IMR-90 (cell line): Measurements from ENCODE around the gene PGGT1B. TPM values are rescaled to one million over a fixed set of nuclear protein-coding genes. Genes with fewer than 3 reads are reported as not detected.

ENCODE experiments used
- ATAC-seq: fragments of 200-7000 bp; cut with Tn5 transposase; 2 replicates; pipeline ENCODE4 v1.9.1; 2020; ENCODE audit warnings: low read depth, mild to moderate bottlenecking, moderate library complexity
- BruUV-seq: library from RNA; stranded (reverse); fragments of 400-500 nt; replicated peaks from 2 replicates; lab custom pipeline; 2021; lab: Mats Ljungman, UMichigan
- CTCF ChIA-PET: fragments of 300-600 bp; formaldehyde crosslinking; extraction: SDS; loops from one replicate; lab custom pipeline; 2021; ENCODE audit warnings: antibody characterized with exemption; lab: Yijun Ruan, JAX
- POLR2A ChIA-PET: fragments of 300-600 bp; sonication (Branson Sonifier 250); formaldehyde crosslinking; loops from one replicate; lab custom pipeline; 2022; ENCODE audit warnings: antibody characterized with exemption; ENCODE audit not compliant: unreplicated experiment; lab: Charles Lee
- DNase-seq: peaks from one replicate; pipeline ENCODE4 v3.0.0; 2013
- H2AFZ ChIP-seq: replicated peaks from 2 replicates; pipeline ENCODE3; 2013; ENCODE audit warnings: low read length, mild to moderate bottlenecking; ENCODE audit not compliant: poor library complexity
- H2AK5ac ChIP-seq: 2 replicates; pipeline ENCODE4 v1.6.1; 2013; ENCODE audit warnings: low read depth, low read length, inconsistent platforms
- H2AK9ac ChIP-seq: replicated peaks from 2 replicates; pipeline ENCODE3; 2013; ENCODE audit warnings: mild to moderate bottlenecking, low read depth, low read length, moderate library complexity; ENCODE audit not compliant: poor library complexity
- H2BK120ac ChIP-seq: 2 replicates; pipeline ENCODE4 v1.6.1; 2013; ENCODE audit warnings: low read depth, low read length, inconsistent platforms
- H2BK15ac ChIP-seq: 3 replicates; pipeline ENCODE4 v1.6.1; 2013; ENCODE audit warnings: low read depth, low read length, inconsistent platforms
- H2BK20ac ChIP-seq: 2 replicates; pipeline ENCODE4 v1.6.1; 2013; ENCODE audit warnings: low read depth, mild to moderate bottlenecking, inconsistent platforms, low read length, moderate library complexity
- H2BK5ac ChIP-seq: 2 replicates; pipeline ENCODE4 v1.6.1; 2013; ENCODE audit warnings: mild to moderate bottlenecking, low read depth, low read length, inconsistent platforms; ENCODE audit not compliant: poor library complexity, severe bottlenecking
- H3K14ac ChIP-seq: replicated peaks from 2 replicates; pipeline ENCODE4 v1.6.1; 2013; ENCODE audit warnings: low read depth, low read length, inconsistent platforms
- H3K18ac ChIP-seq: 2 replicates; pipeline ENCODE4 v1.6.1; 2013; ENCODE audit warnings: low read depth, low read length, control low read depth
- H3K23ac ChIP-seq: 2 replicates; pipeline ENCODE4 v1.6.1; 2013; ENCODE audit warnings: low read depth, low read length, inconsistent platforms
- H3K27ac ChIP-seq: 2 replicates; pipeline ENCODE4 v1.5.1; 2013; ENCODE audit warnings: mild to moderate bottlenecking, control low read depth, low read length; ENCODE audit not compliant: insufficient read depth
- H3K27me3 ChIP-seq: 2 replicates; pipeline ENCODE4 v1.6.1; 2013; ENCODE audit warnings: low read length; ENCODE audit not compliant: control insufficient read depth, insufficient read depth
- H3K36me3 ChIP-seq: 2 replicates; pipeline ENCODE4 v1.6.1; 2013; ENCODE audit warnings: low read length, mixed read lengths; ENCODE audit not compliant: control insufficient read depth, insufficient read depth
- H3K4ac ChIP-seq: 2 replicates; pipeline ENCODE4 v1.6.1; 2013; ENCODE audit warnings: low read depth, low read length, inconsistent platforms
- H3K4me1 ChIP-seq: 2 replicates; pipeline ENCODE4 v1.6.1; 2013; ENCODE audit warnings: low read length, mixed read lengths; ENCODE audit not compliant: control insufficient read depth, insufficient read depth
- H3K4me2 ChIP-seq: 2 replicates; pipeline ENCODE4 v1.6.1; 2013; ENCODE audit warnings: low read depth, mild to moderate bottlenecking, control low read depth, low read length, moderate library complexity
- H3K4me3 ChIP-seq: 2 replicates; pipeline ENCODE4 v1.5.1; 2013; ENCODE audit warnings: low read depth, mild to moderate bottlenecking, control low read depth, low read length, moderate library complexity; ENCODE audit not compliant: insufficient read depth
- H3K56ac ChIP-seq: 2 replicates; pipeline ENCODE4 v1.6.1; 2013; ENCODE audit warnings: low read length, inconsistent platforms; ENCODE audit not compliant: insufficient read depth; ENCODE audit errors: extremely low read depth
- H3K79me1 ChIP-seq, 2 experiments: 2 replicates each; pipeline ENCODE4 v1.6.1; 2013; ENCODE audit warnings: low read length in 2 of 2, inconsistent platforms in 1 of 2, low read depth in 1 of 2
- H3K9ac ChIP-seq: 2 replicates; pipeline ENCODE4 v1.6.1; 2013; ENCODE audit warnings: low read depth, low read length, control low read depth
- H3K9me1 ChIP-seq: 2 replicates; pipeline ENCODE4 v1.6.1; 2013; ENCODE audit warnings: low read length, inconsistent platforms; ENCODE audit not compliant: insufficient read depth
- H3K9me3 ChIP-seq: 2 replicates; pipeline ENCODE4 v1.6.1; 2013; ENCODE audit warnings: low read length; ENCODE audit not compliant: control insufficient read depth, insufficient read depth
- H4K20me1 ChIP-seq: 2 replicates; pipeline ENCODE4 v1.6.1; 2013; ENCODE audit warnings: low read length, inconsistent platforms; ENCODE audit not compliant: insufficient read depth
- H4K5ac ChIP-seq: 2 replicates; pipeline ENCODE4 v1.6.1; 2013; ENCODE audit warnings: mild to moderate bottlenecking, low read depth, low read length, control low read depth
- H4K8ac ChIP-seq, 2 experiments: 2 replicates each; pipeline ENCODE4 v1.6.1; 2013; ENCODE audit warnings: low read depth in 2 of 2, low read length in 2 of 2, control low read depth in 1 of 2, inconsistent platforms in 1 of 2
- H4K91ac ChIP-seq: 2 replicates; pipeline ENCODE4 v1.6.1; 2013; ENCODE audit warnings: low read depth, low read length, inconsistent platforms; ENCODE audit not compliant: insufficient read depth
- BHLHE40 ChIP-seq: fragments of 150-350 bp; IDR thresholded peaks from 2 replicates; pipeline ENCODE4 v1.6.1; 2016; ENCODE audit warnings: mild to moderate bottlenecking, low read depth, low read length
- CEBPB ChIP-seq: IDR thresholded peaks from 2 replicates; pipeline ENCODE4 v1.6.1; 2012; ENCODE audit warnings: low read depth, low read length, improper control_type of control experiment
- FOS ChIP-seq: fragments of 150-350 bp; IDR thresholded peaks from 2 replicates; pipeline ENCODE4 v1.6.1; 2016; ENCODE audit warnings: low read depth, low read length
- MXI1 ChIP-seq: IDR thresholded peaks from 2 replicates; pipeline ENCODE4 v1.6.1; 2012; ENCODE audit warnings: low read depth, mild to moderate bottlenecking, low read length, moderate library complexity, borderline replicate concordance
- NFE2L2 ChIP-seq: fragments of 150-350 bp; IDR thresholded peaks from 2 replicates; pipeline ENCODE4 v1.6.1; 2016; ENCODE audit warnings: low read depth, mild to moderate bottlenecking, low read length
- RAD21 ChIP-seq: IDR thresholded peaks from 2 replicates; pipeline ENCODE4 v1.6.1; 2012; ENCODE audit warnings: low read length, improper control_type of control experiment
- RCOR1 ChIP-seq: IDR thresholded peaks from 2 replicates; pipeline ENCODE4 v1.6.1; 2012; ENCODE audit warnings: mild to moderate bottlenecking, low read length, improper control_type of control experiment; ENCODE audit not compliant: insufficient replicate concordance
- RFX5 ChIP-seq: IDR thresholded peaks from 2 replicates; pipeline ENCODE4 v1.8.0; 2012; ENCODE audit warnings: low read depth, mild to moderate bottlenecking, low read length, moderate library complexity
- WGBS, 2 experiments: methylation state at CpG; one replicate each; pipeline versions ENCODE4 v1.1.5 to v1.1.7; 2013; ENCODE audit warnings: missing lambda C conversion rate in 2 of 2; ENCODE audit not compliant: insufficient read length in 1 of 2; ENCODE audit errors: extremely low coverage in 2 of 2; 5-methylcytosine and 5-hydroxymethylcytosine counted together
- dilution Hi-C: fragments of 300-500 bp; cut with HindIII; formaldehyde crosslinking; loops from one replicate; pipeline ENCODE4 v1.14.3; 2018; ENCODE audit warnings: low sequenced_read_pairs; ENCODE audit not compliant: unreplicated experiment
- in situ Hi-C: fragments of 300-500 bp; cut with MboI; formaldehyde crosslinking; loops from 3 replicates; pipeline ENCODE4 v1.14.3; 2019; ENCODE audit warnings: low sequenced_read_pairs, inconsistent platforms, mixed read lengths
- intact Hi-C: fragments of 100-400 bp; cut with micrococcal nuclease; formaldehyde crosslinking; loops from 2 replicates; pipeline ENCODE4 v1.10.0; 2022
- polyA plus RNA-seq, 3 experiments: library from polyadenylated mRNA; depleted of rRNA; stranded (reverse); fragments of >200 nt; gene quantifications; 2 replicates each; pipeline ENCODE4 v1.2.3, GENCODE V29; 2012; ENCODE audit warnings: low replicate concordance in 1 of 3
- total RNA-seq: library from RNA; depleted of rRNA; stranded (reverse); fragments of >200 nt; gene quantifications from 2 replicates; pipeline ENCODE4 v1.2.3, GENCODE V29; 2012
- TF ChIP-seq, protein P1 (sequence below): conservative IDR thresholded peaks from 2 replicates; pipeline ENCODE4 v1.5.1; 2012; ENCODE audit warnings: mild to moderate bottlenecking, low read depth, low read length, improper control_type of control experiment

The PGGT1B gene
- total and polyA plus RNA-seq, 2 of the 4 experiments (the other 2 are of a cell fraction), result 2.1 to 19.2 TPM

- H3K27ac ChIP-seq, result no peak overlapping the region
- in situ Hi-C loops, result no loop called here
- H3K4ac ChIP-seq, result no peak overlapping the region
- H3K9ac ChIP-seq, result no peak overlapping the region
- H4K8ac ChIP-seq, result no peak overlapping the region
- H2AK5ac ChIP-seq, result no peak overlapping the region
- ChIA-PET CTCF (no interaction called here), POLR2A (interaction anchor here (0.8 kb wide), 1 partner anchor 22 kb away, joined by 5 read pairs; no protein-coding TSS in a partner anchor)
- ATAC-seq (no peak), DNase-seq (no peak)
- H4K5ac ChIP-seq, result no peak overlapping the region
- no peak overlapping the region for H2BK120ac ChIP-seq
- no peaks in the 10 kb centered on the region for H3K4me1 ChIP-seq
- no peak overlapping the region for H4K91ac ChIP-seq
- WGBS, 2 experiments, result no CpG with 5 or more reads among the region's 2 CpGs
- H3K56ac ChIP-seq, result no peak overlapping the region
- H2BK5ac ChIP-seq, result no peak overlapping the region
- no TSS peak for BruUV-seq
- TF ChIP-seq FOS, result no peak
- no peak for TF ChIP-seq BHLHE40
- no peak for TF ChIP-seq RFX5
- TF ChIP-seq RAD21, result no peak
- TF ChIP-seq CEBPB, result no peak
- no peak for TF ChIP-seq NFE2L2
- TF ChIP-seq MXI1, result no peak
- no peak for TF ChIP-seq RCOR1
- TF ChIP-seq, protein P1, sequence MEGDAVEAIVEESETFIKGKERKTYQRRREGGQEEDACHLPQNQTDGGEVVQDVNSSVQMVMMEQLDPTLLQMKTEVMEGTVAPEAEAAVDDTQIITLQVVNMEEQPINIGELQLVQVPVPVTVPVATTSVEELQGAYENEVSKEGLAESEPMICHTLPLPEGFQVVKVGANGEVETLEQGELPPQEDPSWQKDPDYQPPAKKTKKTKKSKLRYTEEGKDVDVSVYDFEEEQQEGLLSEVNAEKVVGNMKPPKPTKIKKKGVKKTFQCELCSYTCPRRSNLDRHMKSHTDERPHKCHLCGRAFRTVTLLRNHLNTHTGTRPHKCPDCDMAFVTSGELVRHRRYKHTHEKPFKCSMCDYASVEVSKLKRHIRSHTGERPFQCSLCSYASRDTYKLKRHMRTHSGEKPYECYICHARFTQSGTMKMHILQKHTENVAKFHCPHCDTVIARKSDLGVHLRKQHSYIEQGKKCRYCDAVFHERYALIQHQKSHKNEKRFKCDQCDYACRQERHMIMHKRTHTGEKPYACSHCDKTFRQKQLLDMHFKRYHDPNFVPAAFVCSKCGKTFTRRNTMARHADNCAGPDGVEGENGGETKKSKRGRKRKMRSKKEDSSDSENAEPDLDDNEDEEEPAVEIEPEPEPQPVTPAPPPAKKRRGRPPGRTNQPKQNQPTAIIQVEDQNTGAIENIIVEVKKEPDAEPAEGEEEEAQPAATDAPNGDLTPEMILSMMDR, result no peak
- H3K18ac ChIP-seq, result no peak overlapping the region
- no peak overlapping the region for H2BK20ac ChIP-seq
- no peaks in the 10 kb centered on the region for H3K36me3 ChIP-seq
- intact Hi-C loops, result no loop called here
- H3K27me3 ChIP-seq, result peaks cover 2% of the 10 kb centered on the region; the same call in 1 of the 2 replicates
- H2BK15ac ChIP-seq, result no peak overlapping the region
- dilution Hi-C loops, result no loop called here
- no peak overlapping the region for H2AK9ac ChIP-seq
- no peak overlapping the region for H2AFZ ChIP-seq
- no peak overlapping the region for H3K4me3 ChIP-seq
- no peaks in the 10 kb centered on the region for H3K9me1 ChIP-seq
- no peaks in the 10 kb centered on the region for H3K79me1 ChIP-seq
- H4K20me1 ChIP-seq, result no peaks in the 10 kb centered on the region
- H3K4me2 ChIP-seq, result no peak overlapping the region
- H3K23ac ChIP-seq, result no peak overlapping the region
- no peaks in the 10 kb centered on the region for H3K9me3 ChIP-seq
- H3K14ac ChIP-seq, result no peak overlapping the region
These were observed 68.0 kb downstream of the PGGT1B start for GRCh38 chr5:115194676-115195075.
